Vagina (tissue), 2 donors: ENCODE measurements around the gene DDX28. TPM values are rescaled to one million over a fixed set of nuclear protein-coding genes. Genes with fewer than 3 reads are reported as not detected.

Experiments
- DNase-seq, 2 donors: peaks; one replicate each; pipeline ENCODE4 v3.0.0-alpha.2; 2017; ENCODE audit errors: extremely low spot score in 2 of 2
- H3K27ac ChIP-seq: fragments of 200-600 bp; sonication (generic); one replicate; pipeline ENCODE4 v1.5.1; 2019
- H3K27me3 ChIP-seq: fragments of 200-600 bp; sonication (generic); one replicate; pipeline ENCODE4 v1.5.1; 2019
- H3K36me3 ChIP-seq, 2 donors: fragments of 200-600 bp; sonication (generic); one replicate each; pipeline ENCODE4 v1.5.1; 2017 to 2019
- H3K4me1 ChIP-seq: fragments of 200-600 bp; sonication (generic); one replicate; pipeline ENCODE4 v1.5.1; 2019
- H3K4me3 ChIP-seq, 2 donors: fragments of 200-600 bp; sonication (generic); 1 replicate in 1 of 2; 2 replicates in 1 of 2; pipeline ENCODE4 v1.5.1; 2016 to 2019
- H3K9me3 ChIP-seq: fragments of 200-600 bp; sonication (generic); one replicate; pipeline ENCODE4 v1.5.1; 2019
- POLR2A ChIP-seq, 2 donors: fragments of 450-650 bp; IDR thresholded peaks; one replicate each; pipeline ENCODE4 v1.6.1; 2017; ENCODE audit warnings: antibody characterized with exemption in 2 of 2, mild to moderate bottlenecking in 2 of 2, moderate library complexity in 2 of 2
- POLR2AphosphoS5 ChIP-seq, 2 donors: sonication (generic); formaldehyde crosslinking; IDR thresholded peaks; one replicate each; pipeline ENCODE4 v1.9.0; 2017; ENCODE audit warnings: antibody characterized with exemption in 2 of 2, mild to moderate bottlenecking in 2 of 2, low read depth in 1 of 2; ENCODE audit not compliant: insufficient read depth in 1 of 2
- intact Hi-C: fragments of 100-400 bp; cut with DNase I; formaldehyde crosslinking; loops from one replicate; pipeline ENCODE4 v1.15.1; 2023
- small RNA-seq: library from RNA; depleted of rRNA; stranded (forward); fragments of <200 nt; gene quantifications from one replicate; pipeline ENCODE3, GENCODE V24; 2016
- total RNA-seq: library from RNA; depleted of rRNA; stranded (reverse); fragments of >200 nt; gene quantifications from one replicate; pipeline ENCODE4 v1.2.3, GENCODE V29; 2016
- TF ChIP-seq, protein P1 (sequence below), 3 experiments: fragments of 450-650 bp in 2 of 3; fragments of 200-600 bp in 1 of 3; sonication (generic) in 1 of 3; IDR thresholded peaks; one replicate each; pipeline ENCODE4 v1.5.1; 2017 to 2019; ENCODE audit warnings: antibody characterized with exemption in 3 of 3, mild to moderate bottlenecking in 2 of 3, moderate library complexity in 2 of 3

Gene DDX28
- total RNA-seq, 1 donor from 2014 or later: 17.7 TPM

DNA sequence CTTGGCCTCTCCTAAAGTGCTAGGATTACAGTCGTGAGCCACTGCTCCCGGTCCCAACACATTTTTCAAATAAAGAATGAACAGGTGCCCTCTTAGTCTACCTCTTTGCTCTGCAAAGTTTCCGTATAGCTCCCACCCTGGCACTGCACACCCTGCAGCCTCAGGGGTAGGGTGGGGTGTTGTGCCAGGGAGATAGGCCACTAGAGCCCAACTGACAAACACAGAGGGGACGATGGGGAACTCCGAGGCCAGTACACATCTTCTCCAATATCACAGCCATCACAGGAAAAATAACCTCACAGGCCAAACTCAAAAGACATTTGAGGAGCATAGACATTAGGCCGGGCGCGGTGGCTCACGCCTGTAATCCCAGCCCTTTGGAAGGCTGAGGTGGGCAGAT, 51.9 kb downstream of the DDX28 start:
- Histone ChIP-seq H3K9me3 (no peaks in the 10 kb centered on the region), H3K36me3 (no peaks in the 10 kb centered on the region), H3K27ac (no peak overlapping the region), H3K4me1 (peaks cover 28% of the 10 kb centered on the region), H3K27me3 (no peaks in the 10 kb centered on the region), H3K4me3 (no peak overlapping the region)
- DNase-seq: no peak
- intact Hi-C loops: no loop called here
- no peak for TF ChIP-seq POLR2A (IDR thresholded peaks at IDR 0.05)
- TF ChIP-seq, protein P1, sequence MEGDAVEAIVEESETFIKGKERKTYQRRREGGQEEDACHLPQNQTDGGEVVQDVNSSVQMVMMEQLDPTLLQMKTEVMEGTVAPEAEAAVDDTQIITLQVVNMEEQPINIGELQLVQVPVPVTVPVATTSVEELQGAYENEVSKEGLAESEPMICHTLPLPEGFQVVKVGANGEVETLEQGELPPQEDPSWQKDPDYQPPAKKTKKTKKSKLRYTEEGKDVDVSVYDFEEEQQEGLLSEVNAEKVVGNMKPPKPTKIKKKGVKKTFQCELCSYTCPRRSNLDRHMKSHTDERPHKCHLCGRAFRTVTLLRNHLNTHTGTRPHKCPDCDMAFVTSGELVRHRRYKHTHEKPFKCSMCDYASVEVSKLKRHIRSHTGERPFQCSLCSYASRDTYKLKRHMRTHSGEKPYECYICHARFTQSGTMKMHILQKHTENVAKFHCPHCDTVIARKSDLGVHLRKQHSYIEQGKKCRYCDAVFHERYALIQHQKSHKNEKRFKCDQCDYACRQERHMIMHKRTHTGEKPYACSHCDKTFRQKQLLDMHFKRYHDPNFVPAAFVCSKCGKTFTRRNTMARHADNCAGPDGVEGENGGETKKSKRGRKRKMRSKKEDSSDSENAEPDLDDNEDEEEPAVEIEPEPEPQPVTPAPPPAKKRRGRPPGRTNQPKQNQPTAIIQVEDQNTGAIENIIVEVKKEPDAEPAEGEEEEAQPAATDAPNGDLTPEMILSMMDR (IDR thresholded peaks at IDR 0.05): no peak
- TF ChIP-seq POLR2AphosphoS5 (IDR thresholded peaks at IDR 0.05; ENCODE audit: insufficient read depth in 1 of 2, low read depth in 1 of 2): no peak

Small RNA genes within 50 kb of the gene (small RNA-seq; reads per million reads assigned to genes)
- not detected for gene RNU6-359P

Other genes with a start within 250 kb of the DDX28 start
- gene RANBP10, start 216.7 kb downstream of the DDX28 start, total RNA-seq: 17.9 TPM
- gene TSNAXIP1, start 216.3 kb downstream of the DDX28 start, total RNA-seq: not detected
- 50.6 TPM for gene THAP11, start 180.9 kb downstream of the DDX28 start, total RNA-seq
- gene NUTF2, start 176.3 kb downstream of the DDX28 start, total RNA-seq: 131 TPM
- gene CENPT, start 175.5 kb downstream of the DDX28 start, total RNA-seq: 57.7 TPM
- 71.9 TPM for gene EDC4, start 150.2 kb downstream of the DDX28 start, total RNA-seq
- gene NRN1L, start 138.3 kb downstream of the DDX28 start, total RNA-seq: not detected
- gene PSKH1, start 130.0 kb downstream of the DDX28 start, total RNA-seq: 17.4 TPM
- 3.2 TPM for gene CTRL, start 91.4 kb downstream of the DDX28 start, total RNA-seq
- 45.2 TPM for gene PSMB10, start 86.4 kb downstream of the DDX28 start, total RNA-seq
- gene LCAT, start 79.1 kb downstream of the DDX28 start, total RNA-seq: 33.4 TPM
- 43.2 TPM for gene SLC12A4, start 54.6 kb downstream of the DDX28 start, total RNA-seq
- not detected for gene DPEP3, start 42.7 kb downstream of the DDX28 start, total RNA-seq
- gene DPEP2, start 23.7 kb downstream of the DDX28 start, total RNA-seq: 2.0 TPM
- not detected for gene DPEP2NB, start 7.3 kb downstream of the DDX28 start, total RNA-seq
- 11.5 TPM for gene DUS2, start 52 bp upstream of the DDX28 start, total RNA-seq
- gene NFATC3, start 62.1 kb upstream of the DDX28 start, total RNA-seq: 51.8 TPM
- gene ESRP2, start 212.9 kb upstream of the DDX28 start, total RNA-seq: 71.0 TPM
- 18.2 TPM for gene PLA2G15, start 222.1 kb upstream of the DDX28 start, total RNA-seq
- gene SLC7A6, start 241.3 kb upstream of the DDX28 start, total RNA-seq: 35.1 TPM